Stimulated activated CD4-positive, alpha-beta T cell treated with anti-CD3 and anti-CD28 coated beads, TNF-alpha, amount 100 ng/mL, for 24 hours (primary cell): ENCODE results near the gene TMEM54.

ENCODE experiments used
- DNase-seq, 3 experiments: peaks; one replicate each; pipeline ENCODE4 v3.0.0-alpha.2; 2020; ENCODE audit warnings: low read depth in 3 of 3

The TMEM54 gene, protein sequence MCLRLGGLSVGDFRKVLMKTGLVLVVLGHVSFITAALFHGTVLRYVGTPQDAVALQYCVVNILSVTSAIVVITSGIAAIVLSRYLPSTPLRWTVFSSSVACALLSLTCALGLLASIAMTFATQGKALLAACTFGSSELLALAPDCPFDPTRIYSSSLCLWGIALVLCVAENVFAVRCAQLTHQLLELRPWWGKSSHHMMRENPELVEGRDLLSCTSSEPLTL

DNA sequence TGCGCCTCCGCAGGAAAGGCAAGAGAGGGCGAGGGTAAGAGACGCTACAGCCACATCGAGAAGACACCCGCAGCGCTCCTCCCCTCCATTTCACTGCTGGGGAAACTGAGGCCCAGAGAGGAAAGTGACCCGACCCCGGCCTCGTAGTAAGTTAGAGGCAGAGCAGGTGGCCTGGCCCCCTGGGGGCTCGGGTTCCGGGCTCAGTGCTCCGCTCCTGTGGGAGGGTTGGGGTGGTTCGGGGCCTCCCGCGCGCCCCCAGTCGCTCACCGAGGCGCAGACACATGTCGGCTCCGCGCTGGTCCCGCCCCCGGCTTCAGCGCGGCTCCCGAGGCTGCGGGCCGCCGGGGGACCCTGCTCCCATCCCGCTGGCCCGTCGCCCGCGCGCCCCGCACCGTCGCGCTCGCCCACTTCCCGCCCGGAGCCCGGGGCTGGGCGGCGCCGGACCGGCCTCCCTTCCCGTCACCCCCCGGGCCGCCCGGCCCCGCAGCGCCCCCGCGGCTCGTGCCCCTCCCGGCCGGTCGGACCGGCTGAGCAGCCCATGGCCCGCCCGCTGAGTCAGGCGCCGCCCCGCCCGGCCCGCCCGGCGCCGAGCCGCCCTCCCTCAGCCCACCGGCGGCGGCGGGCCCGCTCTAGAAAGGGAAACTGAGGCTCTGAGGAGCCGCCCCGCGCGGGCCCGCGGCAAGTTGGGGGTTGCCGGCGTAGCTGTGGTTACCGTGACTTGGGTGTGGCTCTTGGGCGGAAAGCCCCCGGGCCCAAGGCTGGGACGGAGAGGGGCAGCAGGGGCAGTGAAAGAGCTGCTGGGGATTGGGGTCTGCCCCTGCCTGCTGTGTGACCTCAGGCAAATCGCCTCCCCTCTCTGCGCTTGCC lies at the start of gene TMEM54:
TSS of gene TMEM54 (minus strand) at position 434 of the 867 bp plus-strand sequence. CDS start at position 283, 151 bp downstream.
- DNase-seq: peak in 1 of 3 experiments; percentile 14

DNA sequence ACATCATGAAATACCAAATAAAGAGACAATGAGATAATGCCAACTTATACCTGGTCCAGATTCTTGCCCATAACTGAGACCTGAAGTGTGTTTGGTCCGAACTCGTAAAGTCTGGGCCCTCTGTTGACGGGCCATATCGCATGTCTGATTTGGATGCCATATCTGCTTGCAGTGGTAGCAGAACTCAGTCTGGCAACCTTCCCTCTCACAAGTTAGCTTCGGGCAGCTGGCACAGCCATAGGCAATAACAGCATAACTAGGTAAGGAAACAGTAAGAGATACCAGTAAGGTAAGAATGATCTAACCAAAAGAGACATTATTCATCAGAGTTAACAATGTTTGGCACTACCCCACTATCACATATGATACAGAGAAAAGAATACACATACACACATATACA lies 48.3 kb upstream of the TMEM54 start:
- DNase-seq: no peak

DNA sequence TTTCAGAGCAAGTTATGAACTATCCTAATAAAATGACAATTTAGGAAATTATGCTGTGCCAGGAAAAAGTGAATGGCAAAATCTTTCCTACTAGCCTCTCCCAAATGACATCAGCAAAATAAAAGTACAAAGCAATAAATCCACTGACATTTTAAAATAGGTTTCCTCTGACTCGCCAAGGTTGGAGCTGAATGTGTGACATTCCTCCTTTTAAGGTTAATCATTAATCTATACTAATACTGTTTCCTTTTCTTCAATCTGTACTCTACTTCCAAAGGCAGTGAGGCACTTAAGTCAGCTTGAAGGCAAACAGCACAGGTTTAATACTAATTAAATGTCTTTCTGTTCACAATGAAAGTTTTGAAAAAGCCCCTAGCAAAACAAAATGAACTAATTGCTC lies 47.7 kb upstream of the TMEM54 start:
- DNase-seq: no peak

DNA sequence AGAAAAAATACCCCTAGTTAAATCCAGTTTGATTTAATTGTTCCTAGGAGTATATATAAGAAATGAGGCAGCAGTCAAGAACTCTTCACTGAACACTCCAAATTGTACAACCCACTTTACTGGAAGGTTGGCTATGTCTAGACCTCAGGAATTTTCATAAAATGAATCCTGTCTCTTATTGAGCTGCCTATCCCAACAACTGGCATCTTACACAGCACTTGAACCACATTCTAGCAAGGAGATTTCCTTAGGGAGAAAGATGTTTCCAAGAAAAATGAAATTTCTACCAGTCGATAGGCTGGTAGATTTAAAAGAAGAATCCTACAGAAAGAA lies 47.2 kb upstream of the TMEM54 start:
- no peak for DNase-seq

DNA sequence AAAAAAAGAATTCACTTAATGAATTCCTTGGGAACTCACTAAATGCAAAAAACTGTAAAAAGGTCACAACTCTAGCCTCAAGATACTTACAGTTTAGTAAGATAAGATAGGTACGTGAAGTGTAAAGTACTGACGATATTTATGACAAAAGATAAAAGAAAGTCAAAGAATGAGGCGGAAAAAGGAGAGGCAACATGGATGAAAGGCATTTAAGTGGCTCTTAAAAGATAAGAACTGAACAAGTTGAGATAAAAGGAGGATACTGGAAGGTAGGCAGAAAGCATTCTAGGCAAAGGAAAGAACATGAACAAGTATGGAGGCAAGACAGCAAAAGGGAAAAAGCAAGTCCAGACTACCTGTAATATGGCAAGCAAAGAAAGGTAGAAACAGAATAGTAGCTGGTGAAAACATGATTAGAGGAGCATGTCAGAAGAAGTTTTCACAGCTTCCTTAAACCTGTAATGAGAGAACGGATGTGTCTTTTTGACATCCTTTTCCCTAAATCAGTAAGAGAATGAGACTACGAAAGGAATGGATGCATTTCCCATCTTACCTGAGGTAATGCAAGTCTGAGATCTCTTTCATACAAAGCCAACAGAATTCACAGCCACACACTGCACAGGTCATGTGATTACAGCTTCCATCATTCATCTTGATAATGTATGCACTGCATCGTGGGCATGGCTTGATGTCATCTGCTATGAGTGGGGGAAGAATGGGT lies 46.6 kb upstream of the TMEM54 start:
- no peak for DNase-seq

DNA sequence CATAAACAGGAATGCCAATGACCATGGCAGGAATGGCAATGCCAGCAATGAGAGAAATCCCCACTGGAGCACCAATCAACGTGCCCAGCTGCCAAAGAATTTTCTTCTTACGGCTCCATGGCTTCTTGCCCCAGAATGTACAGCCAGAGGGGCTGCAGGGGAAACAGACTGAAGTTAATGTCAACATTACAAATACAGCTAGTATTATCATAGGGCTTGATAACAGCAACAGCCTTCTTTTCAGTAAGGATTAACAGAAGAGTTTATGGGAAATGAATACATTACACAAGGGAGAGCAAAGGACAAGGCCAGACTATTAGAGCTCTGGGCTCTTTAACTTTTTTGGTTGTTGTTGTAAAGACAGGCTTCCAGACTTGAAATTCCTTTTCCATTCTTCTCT lies 45.2 kb upstream of the TMEM54 start:
- DNase-seq: no peak

DNA sequence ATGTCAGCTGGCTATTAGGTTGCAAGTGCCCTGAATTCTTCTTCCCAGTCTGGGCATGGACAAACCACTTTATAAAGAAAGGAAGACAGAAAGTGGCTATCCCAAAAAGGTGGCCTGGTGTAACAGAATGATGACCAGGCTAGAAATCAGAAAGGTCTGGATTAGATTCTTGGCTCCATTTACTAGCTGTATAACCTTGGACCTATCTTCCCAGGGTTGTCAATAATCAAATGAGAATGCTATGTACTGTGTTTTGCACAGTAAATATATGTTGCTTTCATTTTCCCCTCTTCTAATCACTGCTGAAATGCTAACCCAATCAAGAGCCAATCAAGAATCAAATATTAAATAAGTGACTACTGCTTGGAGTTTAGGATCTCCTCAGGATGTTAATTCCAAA lies 43.0 kb upstream of the TMEM54 start:
- DNase-seq: no peak

DNA sequence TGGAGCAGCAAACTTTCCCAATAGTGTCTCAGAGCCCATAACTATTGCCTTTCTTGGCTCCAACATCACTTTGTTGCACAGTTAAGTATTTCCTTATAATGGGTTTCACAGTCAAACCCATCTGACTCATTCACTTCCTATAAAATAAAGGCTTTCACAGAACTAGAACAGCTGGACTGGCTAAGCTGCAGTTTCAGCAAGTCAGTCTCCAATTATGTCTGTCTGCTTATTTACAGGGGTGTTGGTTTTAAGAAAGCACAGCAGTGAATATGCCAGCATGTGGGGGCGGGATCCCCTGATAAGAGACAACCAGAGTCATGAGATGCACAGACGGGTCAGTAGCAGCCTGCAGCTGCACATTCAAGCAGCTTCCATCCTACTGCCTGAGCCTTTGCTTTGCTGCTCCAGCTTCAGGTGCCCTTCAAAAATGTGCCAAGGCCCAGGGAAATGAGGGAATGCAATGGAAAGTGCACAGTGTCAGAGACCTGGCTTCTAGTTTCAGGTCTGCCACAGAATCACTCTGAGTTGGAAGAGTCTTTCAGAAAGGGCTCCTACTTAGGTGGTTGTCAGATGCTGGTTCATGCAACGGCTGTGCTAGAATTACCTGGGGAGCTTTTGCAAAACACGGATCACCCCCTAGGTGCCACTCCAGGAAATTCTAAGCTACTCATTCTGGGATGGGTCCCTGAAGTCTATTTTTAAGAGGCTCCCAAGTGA lies 38.6 kb upstream of the TMEM54 start:
- peak in 1 of 3 experiments; percentile 14 for DNase-seq

DNA sequence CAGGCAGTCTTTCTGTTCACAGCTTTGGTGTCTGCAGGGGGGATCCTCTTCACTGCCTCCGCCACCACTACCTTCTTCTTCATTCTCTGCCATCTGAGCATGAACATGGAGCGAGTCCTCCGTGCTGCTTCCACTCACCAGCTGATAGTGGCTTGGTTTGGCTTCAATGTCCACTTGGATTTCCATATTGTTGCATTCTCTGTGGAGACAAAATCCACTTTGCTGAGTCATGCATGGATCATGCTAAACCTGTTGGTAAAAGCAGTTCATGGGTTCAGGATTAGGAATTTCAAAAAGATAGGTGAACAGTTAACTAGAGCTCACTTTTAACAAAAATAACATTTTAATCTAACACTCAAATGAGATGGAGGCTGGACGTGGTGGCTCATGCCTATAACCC lies 35.9 kb upstream of the TMEM54 start:
- no peak for DNase-seq

DNA sequence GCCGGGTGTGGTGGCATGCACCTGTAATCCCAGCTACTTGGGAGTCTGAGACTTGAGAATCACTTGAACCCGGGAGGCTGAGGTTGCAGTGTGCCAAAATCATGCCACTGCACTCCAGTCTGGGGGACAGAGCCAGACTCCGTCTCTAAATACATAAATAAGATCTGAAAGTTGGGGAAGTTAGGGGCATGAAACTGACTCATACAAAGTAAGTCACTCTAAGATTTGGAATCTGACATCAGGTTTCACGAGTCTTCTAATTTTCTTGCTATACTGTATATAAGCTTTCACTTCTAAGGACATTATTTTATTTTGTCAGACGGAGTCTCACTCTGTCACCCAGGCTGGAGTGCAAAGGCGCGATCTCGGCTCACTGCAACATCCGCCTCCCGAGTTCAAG lies 33.3 kb upstream of the TMEM54 start:
- no peak for DNase-seq

DNA sequence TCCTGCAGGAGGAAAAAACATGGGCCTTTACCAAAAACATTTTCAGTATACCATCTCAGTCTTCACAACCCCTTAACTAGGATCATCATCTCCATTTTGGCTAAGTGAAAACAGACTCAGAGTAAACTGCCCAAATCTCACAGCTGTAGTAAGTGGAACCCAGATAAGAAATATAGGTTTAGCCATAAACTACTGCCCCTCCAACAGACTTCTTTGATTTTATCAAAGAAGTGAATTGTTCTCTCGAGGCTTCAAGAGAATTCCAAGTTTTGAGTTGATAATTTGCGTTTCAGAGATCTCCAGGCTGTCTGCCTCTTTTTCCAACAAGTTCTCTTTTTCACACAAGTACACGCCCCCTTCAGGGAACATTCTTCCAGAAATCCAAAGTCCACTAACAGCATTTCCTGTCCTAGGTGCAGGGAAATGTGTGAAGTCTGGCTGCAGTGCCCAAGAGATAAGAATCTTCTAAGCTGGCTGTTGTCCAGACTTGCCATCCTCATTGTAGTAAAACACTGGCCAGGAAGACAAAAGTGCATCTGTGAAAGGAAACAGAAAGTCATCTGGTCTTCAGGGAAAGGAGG lies 32.6 kb upstream of the TMEM54 start:
- DNase-seq: no peak

DNA sequence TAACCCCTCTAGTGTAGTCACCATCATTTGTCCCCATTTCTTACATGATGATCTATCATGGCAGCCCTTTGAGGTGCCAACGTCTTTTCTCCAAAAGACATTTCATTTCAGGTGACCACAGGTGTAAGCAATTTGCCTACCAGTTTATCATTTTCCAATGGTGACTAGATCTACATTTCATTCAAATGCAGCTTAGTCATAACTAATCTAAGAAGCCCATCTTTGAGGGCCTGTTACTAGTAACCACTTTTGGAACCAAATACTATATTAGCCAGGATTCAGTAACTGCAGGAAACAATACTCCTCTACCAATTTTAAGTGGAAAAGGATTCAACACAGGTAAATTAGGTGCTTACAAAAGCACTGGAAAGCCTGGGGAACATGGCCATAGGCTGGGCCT lies 30.6 kb upstream of the TMEM54 start:
- DNase-seq: no peak

DNA sequence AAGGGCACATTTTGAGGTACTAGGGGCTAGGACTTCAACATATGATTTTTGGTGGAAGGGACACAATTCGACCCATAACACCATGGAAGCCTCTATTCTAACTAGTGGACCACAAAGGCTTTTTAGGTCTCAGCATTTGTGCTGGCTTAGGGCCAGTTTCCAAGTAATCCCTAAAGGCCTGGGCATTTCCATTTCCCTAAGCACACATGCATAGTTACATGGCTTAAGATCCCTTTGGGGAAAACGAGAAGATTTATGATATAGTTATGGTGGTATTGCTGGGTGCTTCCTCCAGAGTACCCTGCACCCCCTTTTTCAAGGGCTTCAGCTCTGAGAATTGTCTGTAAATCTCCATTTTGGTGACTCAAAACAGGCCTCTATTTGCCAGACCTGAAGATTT lies 28.2 kb upstream of the TMEM54 start:
- DNase-seq: no peak

DNA sequence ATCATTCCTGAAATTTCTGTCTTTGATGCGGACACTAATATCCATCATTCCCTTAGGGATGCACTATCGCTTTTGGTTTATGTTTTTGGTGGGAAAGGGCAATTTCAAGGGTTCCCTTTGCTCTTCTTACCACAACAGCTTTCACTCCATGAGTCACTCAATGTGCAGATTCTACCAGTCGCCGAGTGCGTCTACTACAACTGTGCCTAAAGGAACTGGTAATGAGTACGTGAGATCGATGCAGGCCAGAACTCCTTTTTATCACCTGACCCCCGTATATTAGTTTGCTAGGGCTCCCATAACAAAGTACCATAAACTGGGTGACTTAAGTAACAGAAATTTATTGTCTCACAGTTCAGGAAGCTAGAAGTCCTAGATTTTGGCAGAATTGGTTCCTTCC lies 27.5 kb upstream of the TMEM54 start:
- no peak for DNase-seq

DNA sequence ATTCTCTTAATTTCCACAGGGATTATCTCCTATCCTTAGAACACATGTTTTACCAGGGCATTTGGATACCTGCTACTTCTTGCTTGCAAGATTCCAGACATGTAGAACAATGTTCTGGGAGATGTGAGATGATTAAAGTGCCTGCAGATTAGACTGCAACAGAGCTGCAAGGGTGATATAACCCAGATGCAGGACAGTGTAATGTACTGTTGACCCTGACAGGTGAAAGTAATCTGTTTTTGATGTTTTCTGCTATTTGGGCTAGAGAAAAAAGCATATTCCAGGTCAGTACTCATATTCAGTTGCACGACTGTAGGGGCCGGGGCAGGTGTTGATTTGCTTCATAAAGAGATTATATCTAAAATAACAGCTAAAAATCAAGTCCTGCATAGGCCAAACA lies 27.1 kb upstream of the TMEM54 start:
- DNase-seq: no peak

DNA sequence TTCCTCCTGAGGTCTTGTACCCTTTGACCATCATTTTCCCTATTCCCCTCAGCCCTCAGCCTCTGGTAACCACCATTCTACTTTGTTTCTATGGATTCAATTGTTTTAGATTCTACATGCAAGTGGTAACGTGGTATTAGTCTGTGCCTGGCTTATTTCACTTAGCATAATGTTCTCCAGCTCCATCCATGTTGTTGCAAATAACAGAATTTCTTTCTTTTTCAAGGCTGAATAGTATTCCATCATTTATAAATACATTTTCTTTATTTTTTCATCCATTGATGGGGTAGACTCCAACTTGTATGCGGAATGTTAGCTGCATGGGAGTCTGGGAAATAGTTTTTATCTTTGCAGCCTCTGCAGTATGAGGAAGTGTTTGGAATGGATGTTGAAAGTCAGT lies 26.3 kb upstream of the TMEM54 start:
- DNase-seq: no peak

DNA sequence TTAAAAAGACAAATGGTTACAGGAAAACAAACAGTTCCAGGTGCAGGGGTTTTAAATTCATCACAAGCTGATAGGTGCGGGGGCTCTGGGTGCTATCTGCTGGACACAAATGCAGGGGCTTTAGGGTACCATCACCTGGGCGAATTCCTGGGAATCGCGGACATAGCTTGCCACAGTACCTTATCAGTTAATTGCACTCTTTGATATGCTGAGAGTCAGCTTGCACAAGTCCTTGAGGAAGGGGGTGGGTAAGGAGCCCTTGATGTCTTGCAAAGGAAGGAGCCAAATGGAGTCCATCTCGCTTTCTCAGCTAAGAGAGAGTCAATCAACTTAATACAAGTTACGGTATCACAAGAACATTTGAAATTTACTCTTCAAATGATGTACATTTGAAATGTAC lies 25.4 kb upstream of the TMEM54 start:
- DNase-seq: no peak

DNA sequence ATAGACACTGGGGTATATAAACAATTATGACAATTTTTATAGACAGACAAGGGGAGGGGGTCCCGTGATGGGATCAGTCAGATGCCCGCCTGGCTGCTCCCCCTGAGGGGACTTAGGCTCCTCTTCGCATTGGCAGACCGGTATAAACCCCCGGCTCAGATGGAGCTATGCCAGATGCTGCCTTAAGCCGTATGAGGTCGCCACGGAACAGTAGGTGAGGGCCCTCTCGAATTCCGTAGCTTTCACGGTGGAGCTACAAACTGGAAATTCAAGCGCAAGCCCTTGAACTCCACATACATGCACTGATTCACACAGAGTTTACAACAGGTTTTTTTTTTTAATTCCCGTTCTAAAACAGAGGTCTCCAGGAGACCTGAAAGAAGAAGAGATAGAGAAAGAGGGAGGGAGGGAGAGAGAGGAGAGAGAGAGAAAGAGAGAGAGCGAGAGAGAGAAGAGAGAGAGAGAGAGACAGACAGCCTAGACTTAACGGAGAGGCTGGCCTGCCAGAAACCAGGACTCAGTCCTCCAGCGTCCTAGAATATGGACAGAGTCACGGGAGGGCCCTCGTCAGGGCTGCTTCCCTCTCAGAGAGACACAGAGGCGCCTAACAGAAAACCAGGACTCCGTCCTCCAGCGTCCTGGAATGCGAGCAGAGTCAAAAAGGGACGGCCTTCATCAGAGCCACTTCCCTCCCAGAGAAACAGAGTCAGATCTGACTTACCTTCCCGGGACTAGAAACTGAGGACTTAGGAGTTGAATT lies 24.4 kb upstream of the TMEM54 start:
- DNase-seq: no peak

DNA sequence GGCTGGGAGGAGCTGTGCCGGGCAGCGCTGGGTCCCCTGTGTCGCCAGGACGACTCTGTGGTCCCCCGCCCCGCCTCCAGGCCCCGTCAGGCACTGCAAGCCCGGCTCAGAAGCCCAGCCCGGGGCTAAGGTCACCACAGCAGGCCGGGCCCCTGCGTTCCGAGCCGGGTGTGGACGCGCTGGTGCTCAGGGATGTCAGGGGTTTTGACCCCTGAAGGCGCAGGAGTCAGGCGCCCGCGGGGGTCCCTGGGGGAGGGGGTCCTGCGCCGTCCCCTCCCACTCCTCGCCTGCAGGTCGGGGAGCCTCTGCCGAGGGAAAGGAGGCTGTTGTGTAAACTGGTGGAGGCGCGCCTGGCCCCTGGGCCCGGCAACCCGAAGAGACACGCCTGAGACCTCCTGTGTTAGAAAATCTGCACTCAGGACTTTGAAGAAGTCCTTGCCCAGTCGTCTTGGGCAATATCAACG lies 23.7 kb upstream of the TMEM54 start:
- DNase-seq: no peak

DNA sequence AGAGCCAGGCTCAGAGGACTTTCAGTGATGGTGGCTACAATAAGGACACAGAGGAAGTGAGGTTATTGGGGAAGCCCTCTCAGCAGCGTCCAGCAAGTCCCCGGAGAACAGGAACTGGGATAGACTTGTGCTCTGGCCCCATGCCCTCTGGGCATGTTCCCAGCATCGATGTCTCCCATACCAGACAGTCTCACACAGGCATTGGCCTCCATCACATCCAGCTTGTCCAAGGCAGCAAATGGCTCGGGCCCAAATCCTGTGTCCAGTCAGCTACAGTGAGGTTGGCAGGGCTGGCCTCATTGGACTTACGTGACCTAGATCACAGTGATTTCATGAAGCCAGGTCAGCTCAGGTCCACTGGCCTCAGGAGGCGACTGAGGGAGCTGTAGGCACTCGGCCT lies 19.6 kb upstream of the TMEM54 start:
- no peak for DNase-seq
